HG02870 (cell line): Measurements from ENCODE around the gene TRIP12.
"Not testable (repeated sequence)": the region's sequence is repeated elsewhere in the genome, so short reads cannot be mapped to it uniquely, and the experiment has no call there.

ENCODE experiments used
- ATAC-seq: cut with Tn5 transposase; IDR thresholded peaks from one replicate; pipeline ENCODE4 v1.9.1; 2021; ENCODE audit warnings: mild to moderate bottlenecking, moderate library complexity; ENCODE audit not compliant: unreplicated experiment

TRIP12 gene

GRCh38 chr2:229921892-229922448 lies at the start of gene TRIP12:
Gene TRIP12, minus strand, starts transcription at chr2:229922009. Its CDS starts 41,930 bp downstream, at chr2:229880079.
- peak; percentile 67 for ATAC-seq

- no peak for ATAC-seq
These were observed 49.5 kb upstream of the TRIP12 start for GRCh38 chr2:229971298-229971790.

DNA sequence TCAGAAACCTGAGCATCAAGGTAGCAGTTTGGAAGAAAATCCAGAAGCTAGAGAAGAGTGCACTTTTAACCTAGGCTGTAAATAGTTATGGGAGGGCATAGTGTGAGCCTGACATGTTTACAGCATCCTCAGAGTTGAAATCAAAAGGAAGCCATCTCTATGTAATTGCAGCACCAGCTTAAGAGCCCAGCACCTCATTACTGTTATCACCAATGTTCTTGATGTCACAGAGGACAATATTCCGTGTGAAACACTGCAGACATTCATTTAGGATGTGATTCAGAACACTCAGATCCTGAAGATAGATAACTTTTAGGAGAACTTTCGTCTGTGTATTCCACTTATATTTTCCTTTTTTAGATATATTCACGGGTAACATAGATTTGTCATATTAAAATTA lies 48.6 kb upstream of the TRIP12 start:
- no peak for ATAC-seq

GRCh38 chr2:229969921-229970320 lies 48.1 kb upstream of the TRIP12 start:
- no peak for ATAC-seq

GRCh38 chr2:229963596-229963995 lies 41.8 kb upstream of the TRIP12 start:
- ATAC-seq, result not testable (repeated sequence)

- ATAC-seq, result no peak
These were observed 34.7 kb upstream of the TRIP12 start for GRCh38 chr2:229956491-229956890.

DNA sequence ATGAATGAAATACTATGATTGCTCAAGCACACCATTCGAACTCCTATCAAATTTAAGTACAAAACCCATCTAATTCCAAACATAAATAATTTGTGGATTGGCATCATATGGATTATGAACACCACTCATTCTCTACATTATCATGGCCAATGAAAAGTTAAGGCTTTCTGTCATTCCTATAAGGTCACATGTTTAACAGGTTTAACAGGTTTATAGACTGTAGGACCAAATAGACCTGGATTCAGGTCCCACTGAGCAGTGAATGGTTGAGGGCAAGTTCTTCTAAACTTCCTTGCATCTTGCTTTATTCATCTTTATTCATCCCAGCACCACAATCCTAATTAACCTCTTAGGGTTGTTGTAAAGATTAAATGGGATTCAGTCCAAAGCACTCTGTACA lies 33.9 kb upstream of the TRIP12 start:
- ATAC-seq, result no peak

GRCh38 chr2:229952256-229952835 lies 30.5 kb upstream of the TRIP12 start:
- ATAC-seq, result no peak

DNA sequence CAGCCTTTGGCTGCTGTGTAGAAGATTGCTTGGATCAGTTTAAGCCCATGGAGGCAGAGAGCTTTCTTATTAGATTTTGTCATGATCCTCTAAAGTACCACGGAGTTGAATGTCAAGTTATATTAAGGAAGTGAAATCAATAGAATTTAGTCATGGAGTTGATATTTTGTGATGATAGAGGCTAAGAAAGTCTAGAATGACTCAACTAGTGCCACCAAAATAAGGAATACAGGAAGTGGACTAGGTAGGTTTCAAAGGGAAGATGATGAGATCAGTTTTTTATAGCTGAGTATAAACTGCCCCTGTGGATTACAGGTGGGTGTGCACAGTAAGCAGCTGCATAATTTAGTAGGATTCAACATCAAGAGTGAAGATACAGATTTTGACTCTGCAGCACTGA lies 25.7 kb upstream of the TRIP12 start:
- ATAC-seq, result no peak

GRCh38 chr2:229945975-229946374 lies 24.2 kb upstream of the TRIP12 start:
- no peak for ATAC-seq

DNA sequence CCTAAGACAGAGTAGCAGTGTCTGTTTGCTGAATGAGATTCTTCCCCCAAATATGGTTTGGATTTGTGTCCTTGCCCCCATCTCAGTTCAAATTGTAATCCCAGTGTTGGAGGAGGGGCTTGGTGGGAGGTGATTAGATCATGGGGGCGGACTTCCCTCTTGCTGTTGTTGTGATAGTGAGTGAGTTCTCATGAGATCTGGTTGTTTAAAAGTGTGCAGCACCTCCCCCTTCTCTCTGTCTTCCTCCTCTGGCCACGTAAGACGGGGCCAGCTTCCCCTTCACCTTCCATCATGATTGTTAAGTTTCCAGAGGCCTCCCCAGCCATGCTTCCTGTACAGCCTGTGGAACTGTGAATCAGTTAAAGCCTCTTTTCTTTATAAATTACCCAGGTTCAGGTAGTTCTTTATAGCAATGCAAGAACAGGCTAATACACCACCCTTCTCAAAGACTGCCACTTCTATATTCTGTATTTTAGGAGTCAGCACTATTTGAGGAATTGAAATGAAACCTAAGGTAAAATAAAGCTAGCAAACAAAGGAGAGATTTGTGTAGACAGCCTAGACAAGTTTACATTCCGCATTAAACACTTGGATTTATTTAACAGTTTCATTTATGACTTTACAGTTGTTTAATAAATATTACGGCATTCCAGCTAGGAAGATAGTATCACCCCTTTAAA lies 22.1 kb upstream of the TRIP12 start:
- no peak for ATAC-seq

DNA sequence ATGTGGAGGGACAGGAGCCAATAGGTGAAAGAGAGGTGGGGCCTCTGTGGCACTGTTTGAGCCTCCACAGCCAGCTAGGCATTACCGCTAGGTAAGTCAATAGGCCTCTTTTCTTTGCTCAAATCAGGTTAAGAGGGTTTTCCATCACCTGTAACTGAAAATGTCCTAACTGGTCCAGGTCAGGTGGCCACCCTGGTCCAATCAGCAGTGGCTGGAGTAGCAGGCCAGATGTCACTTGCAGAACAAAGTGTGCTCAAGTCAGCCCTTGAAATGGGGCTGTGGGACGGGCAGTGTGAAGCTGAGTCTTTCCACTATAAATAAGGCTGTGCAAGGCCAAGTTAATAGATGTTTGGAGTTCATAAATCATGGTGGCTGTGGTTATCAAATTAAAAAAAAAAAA lies 21.4 kb upstream of the TRIP12 start:
- no peak for ATAC-seq

GRCh38 chr2:229942671-229943070 lies 20.9 kb upstream of the TRIP12 start:
- no peak for ATAC-seq

- no peak for ATAC-seq
These were observed 15.7 kb upstream of the TRIP12 start for GRCh38 chr2:229937537-229937936.

- no peak for ATAC-seq
These were observed 9.4 kb upstream of the TRIP12 start for GRCh38 chr2:229931241-229931640.

GRCh38 chr2:229930656-229931055 lies 8.8 kb upstream of the TRIP12 start:
- no peak for ATAC-seq

GRCh38 chr2:229927817-229928321 lies 6.1 kb upstream of the TRIP12 start:
- ATAC-seq, result no peak

GRCh38 chr2:229925201-229925600 lies 3.4 kb upstream of the TRIP12 start:
- no peak for ATAC-seq

GRCh38 chr2:229924541-229924940 lies 2.7 kb upstream of the TRIP12 start:
- not testable (repeated sequence) for ATAC-seq

GRCh38 chr2:229922449-229923386 lies 909 bp upstream of the TRIP12 start, which contains the start of gene FBXO36:
Gene FBXO36, plus strand, starts transcription at chr2:229922503. Its CDS starts 11 bp downstream, at chr2:229922514.
- peak; percentile 67 for ATAC-seq
